Measurements from ENCODE around the gene IGHMBP2. TPM values are rescaled to one million over a fixed set of nuclear protein-coding genes. Genes with fewer than 3 reads are reported as not detected.
A peak's percentile ranks its signal among the peaks of the same experiment; 100 is the strongest.
"Not testable (repeated sequence)": the region's sequence is repeated elsewhere in the genome, so short reads cannot be mapped to it uniquely, and the experiment has no call there.

The IGHMBP2 gene
- total RNA-seq, 1 donor from 2014 or later = 13.2 TPM

- Histone ChIP-seq H3K4me1 (peaks cover 12% of the 10 kb centered on the region), H3K27ac (replicated peaks) (no peak overlapping the region), H3K4me3 (no peak overlapping the region), H3K9me3 (replicated peaks) (no peaks in the 10 kb centered on the region), H3K36me3 (no peaks in the 10 kb centered on the region), H3K27me3 (ENCODE audit: low read depth) (no peaks in the 10 kb centered on the region)
- intact Hi-C loops (cut with micrococcal nuclease) = no loop called here
- no peak for TF ChIP-seq CTCF (IDR thresholded peaks at IDR 0.05; ENCODE audit: borderline replicate concordance)
- DNase-seq = no peak
Measured at GRCh38 chr11:68881320-68881719, 22.4 kb upstream of the IGHMBP2 start.

DNA sequence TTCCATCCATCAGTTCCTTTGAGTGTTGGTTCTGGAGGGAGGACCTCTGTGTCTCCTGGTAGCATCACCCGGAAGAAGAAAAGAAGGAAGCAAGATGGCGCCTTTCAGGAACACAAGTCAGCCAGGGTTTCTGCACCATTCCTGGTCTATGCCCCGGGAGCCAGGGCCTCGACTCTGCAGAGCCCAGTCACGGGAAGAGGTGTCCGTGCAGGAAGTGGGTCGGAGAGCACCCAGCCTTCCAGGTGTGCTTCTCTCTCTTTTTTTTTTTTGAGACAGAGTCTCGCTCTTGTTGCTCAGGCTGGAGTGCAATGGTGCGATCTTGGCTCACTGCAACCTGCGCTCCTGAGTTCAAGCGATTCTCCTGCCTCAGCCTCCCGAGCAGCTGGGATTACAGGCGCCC, 21.3 kb upstream of the IGHMBP2 start:
- no peak overlapping the region for H3K27ac ChIP-seq (replicated peaks)
- peaks cover 14% of the 10 kb centered on the region for H3K4me1 ChIP-seq
- H3K36me3 ChIP-seq = no peaks in the 10 kb centered on the region
- DNase-seq = no peak
- no peaks in the 10 kb centered on the region for H3K9me3 ChIP-seq (replicated peaks)
- no peak overlapping the region for H3K4me3 ChIP-seq
- intact Hi-C loops (cut with micrococcal nuclease) = no loop called here
- no peaks in the 10 kb centered on the region for H3K27me3 ChIP-seq (ENCODE audit: low read depth)
- no peak for TF ChIP-seq CTCF (IDR thresholded peaks at IDR 0.05; ENCODE audit: borderline replicate concordance)

DNA sequence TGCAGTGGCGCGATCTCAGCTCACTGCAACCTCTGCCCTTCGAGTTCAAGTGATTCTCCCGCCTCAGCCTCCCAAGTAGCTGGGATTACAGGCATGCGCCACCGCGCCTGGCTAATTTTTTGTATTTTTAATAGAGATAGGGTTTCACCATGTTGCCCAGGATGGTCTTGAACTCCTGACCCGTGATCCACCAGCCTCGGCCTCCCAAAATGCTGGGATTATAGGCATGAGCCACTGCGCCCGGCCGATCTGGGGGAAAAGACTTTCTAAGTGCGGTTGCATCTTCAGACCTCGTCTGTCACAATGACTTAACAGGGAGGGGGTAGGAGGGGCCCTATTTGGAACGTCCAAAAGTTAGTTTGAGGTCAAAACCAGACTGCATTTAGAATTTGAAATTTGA, 18.9 kb upstream of the IGHMBP2 start:
- DNase-seq; H3K27me3 ChIP-seq (ENCODE audit: low read depth); H3K36me3 ChIP-seq; H3K4me3 ChIP-seq; H3K9me3 ChIP-seq (replicated peaks); intact Hi-C loops (cut with micrococcal nuclease); H3K27ac ChIP-seq (replicated peaks): not testable (repeated sequence)
- peaks cover 11% of the 10 kb centered on the region for H3K4me1 ChIP-seq

DNA sequence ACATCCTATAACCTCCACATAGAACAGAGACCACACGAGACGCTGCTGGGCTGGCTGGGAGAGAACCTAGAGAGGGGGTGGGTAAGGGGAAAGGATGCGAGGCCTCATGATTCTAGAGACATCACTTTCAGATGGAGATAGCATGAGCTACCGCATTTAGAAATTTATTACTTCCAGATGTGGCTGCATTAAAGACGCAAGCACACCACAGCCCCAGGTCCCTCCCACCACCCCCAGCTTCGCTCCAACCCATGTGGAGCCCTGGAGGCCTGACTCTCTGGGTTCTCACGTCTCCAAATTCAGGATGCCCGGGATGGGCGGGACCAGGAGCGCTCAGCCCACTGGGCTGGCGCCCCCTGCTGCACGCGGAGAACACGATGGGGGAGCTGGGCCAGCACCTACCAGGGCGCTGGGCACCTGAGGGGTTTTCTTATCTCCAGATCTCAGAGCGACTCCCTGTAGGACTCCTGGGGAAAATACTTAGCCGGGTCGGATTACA, 13.7 kb upstream of the IGHMBP2 start:
- peak; percentile 57 for TF ChIP-seq CTCF (IDR thresholded peaks at IDR 0.05; ENCODE audit: borderline replicate concordance)
- peak overlapping the region; percentile 51 for H3K4me3 ChIP-seq
- no peaks in the 10 kb centered on the region for H3K27me3 ChIP-seq (ENCODE audit: low read depth)
- intact Hi-C loops (cut with micrococcal nuclease) = no loop called here
- peak overlapping the region; percentile 85 for H3K27ac ChIP-seq (replicated peaks)
- no peaks in the 10 kb centered on the region for H3K9me3 ChIP-seq (replicated peaks)
- DNase-seq = peak; percentile 78
- H3K36me3 ChIP-seq = peaks cover 26% of the 10 kb centered on the region
- H3K4me1 ChIP-seq = peaks cover 32% of the 10 kb centered on the region

DNA sequence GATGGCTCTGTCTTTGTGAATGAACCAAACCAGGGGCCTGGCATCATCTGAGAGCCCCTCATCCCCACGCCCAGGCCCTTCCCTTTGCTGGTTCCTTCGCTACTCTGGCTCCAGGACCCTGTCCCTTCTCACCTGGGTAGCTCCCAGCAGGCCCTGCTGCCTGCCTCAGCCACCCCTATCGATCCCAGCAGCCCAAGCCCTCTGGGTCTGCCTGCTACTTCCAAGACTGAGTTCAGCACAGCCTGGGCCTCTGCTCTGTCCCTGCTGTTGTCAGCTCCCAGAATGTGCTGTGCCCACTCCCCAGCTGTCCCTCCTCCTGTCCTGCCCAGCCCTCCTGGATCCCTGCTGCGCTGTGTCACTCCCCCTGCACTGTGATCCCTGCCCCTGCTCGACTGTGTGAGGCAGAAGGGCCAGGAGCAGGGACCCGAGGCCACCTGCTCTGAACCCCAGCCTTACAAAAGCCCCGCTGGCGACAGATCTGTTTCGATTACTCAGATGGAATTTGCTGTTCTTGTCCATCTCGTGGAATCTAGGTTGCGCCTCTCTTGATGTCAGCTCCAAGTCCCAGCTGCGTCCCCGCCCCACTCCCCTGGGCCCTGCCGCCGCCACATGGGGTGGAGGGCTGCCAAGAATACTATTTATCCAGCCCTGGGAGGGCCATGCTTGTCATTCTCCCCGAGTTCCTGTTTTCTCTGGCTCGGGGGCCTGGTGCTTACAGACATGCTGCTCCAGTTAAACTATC, 13.0 kb upstream of the IGHMBP2 start:
- TF ChIP-seq CTCF (IDR thresholded peaks at IDR 0.05; ENCODE audit: borderline replicate concordance) = no peak
- peak overlapping the region; percentile 51 for H3K4me3 ChIP-seq
- peak; percentile 90 for DNase-seq
- peaks cover 32% of the 10 kb centered on the region for H3K36me3 ChIP-seq
- intact Hi-C loops (cut with micrococcal nuclease) = no loop called here
- H3K9me3 ChIP-seq (replicated peaks) = no peaks in the 10 kb centered on the region
- H3K27me3 ChIP-seq (ENCODE audit: low read depth) = no peaks in the 10 kb centered on the region
- peaks cover 32% of the 10 kb centered on the region for H3K4me1 ChIP-seq
- H3K27ac ChIP-seq (replicated peaks) = peak overlapping the region; percentile 85

- TF ChIP-seq CTCF (IDR thresholded peaks at IDR 0.05; ENCODE audit: borderline replicate concordance) = no peak
- no peak for DNase-seq
- Histone ChIP-seq H3K36me3 (peaks cover 40% of the 10 kb centered on the region), H3K27ac (replicated peaks) (peak overlapping the region; percentile 85), H3K27me3 (ENCODE audit: low read depth) (no peaks in the 10 kb centered on the region), H3K4me1 (peaks cover 28% of the 10 kb centered on the region), H3K4me3 (peak overlapping the region; percentile 51), H3K9me3 (replicated peaks) (no peaks in the 10 kb centered on the region)
- intact Hi-C loops (cut with micrococcal nuclease) = no loop called here
Measured at GRCh38 chr11:68891351-68891948, 12.2 kb upstream of the IGHMBP2 start.

Data from left ventricle myocardium inferior (tissue), 1 donor.